Pancreas (tissue), 10 donors: Measurements from ENCODE around the gene ITGB4. TPM values are rescaled to one million over a fixed set of nuclear protein-coding genes. Genes with fewer than 3 reads are reported as not detected.

Experiments used
- ATAC-seq, 4 donors: fragments of 200-7000 bp; cut with Tn5 transposase; one replicate each; pipeline versions ENCODE4 v1.8.0 to v1.9.1; 2020; ENCODE audit warnings: mild to moderate bottlenecking in 4 of 4, moderate library complexity in 4 of 4
- DNase-seq, 6 donors: peaks; one replicate each; pipeline ENCODE4 v3.0.0-alpha.2; 2020
- FAIRE-seq: peaks from 2 replicates; lab custom pipeline; 2012; peaks lifted over from hg19 to GRCh38; lab: Jason Lieb, UNC
- H3K27ac ChIP-seq, 4 donors: fragments of 200-600 bp; sonication (generic); 1 replicate in 3 of 4; 2 replicates in 1 of 4; pipeline versions ENCODE4 v1.5.0 to v1.8.0; 2020
- H3K27me3 ChIP-seq, 4 donors: fragments of 200-600 bp; one replicate each; pipeline ENCODE4 v1.8.0; 2021
- H3K36me3 ChIP-seq, 3 donors: fragments of 200-600 bp; sonication (generic) in 1 of 3; one replicate each; pipeline versions ENCODE4 v1.5.0 to v1.8.0; 2020 to 2021
- H3K4me1 ChIP-seq, 3 donors: fragments of 200-600 bp; one replicate each; pipeline ENCODE4 v1.8.0; 2021
- H3K4me3 ChIP-seq, 4 donors: fragments of 200-600 bp; sonication (generic) in 2 of 4; one replicate each; pipeline versions ENCODE4 v1.5.0 to v1.8.0; 2020 to 2021
- H3K9me3 ChIP-seq, 4 donors: fragments of 200-600 bp; one replicate each; pipeline ENCODE4 v1.8.0; 2021
- WGBS, 2 donors: extraction: QIAGEN DNeasy Blood & Tissue Kit; methylation state at CpG; one replicate each; pipeline ENCODE4 v1.1.7; 2013; 5-methylcytosine and 5-hydroxymethylcytosine counted together
- intact Hi-C, 3 donors: fragments of 100-400 bp; cut with DNase I; formaldehyde crosslinking; loops; one replicate each; pipeline versions ENCODE4 v1.11.1 to v1.14.2; 2022
- microRNA-seq, 2 donors: library from miRNA; unstranded; fragments of <30 nt; microRNA quantifications; one replicate each; pipeline versions ENCODE4 to v1.1.0, GENCODE V29; 2019 to 2020
- polyA plus RNA-seq, 2 donors: library from polyadenylated mRNA; stranded (reverse); fragments of 200-250 nt; gene quantifications; one replicate each; pipeline ENCODE4 v1.2.3, GENCODE V29; 2013
- total RNA-seq, 6 donors: library from RNA; stranded (reverse); fragmentation: NEBNext Ultra II Directional in 4 of 6; extraction: Animal tissue kit (Norgen Biotek cat#: 25700) in 4 of 6; gene quantifications; one replicate each; pipeline versions ENCODE4 v1.2.1 to v1.2.4, GENCODE V29; 2021 to 2023
- TF ChIP-seq, protein P1 (sequence below), 4 donors: fragments of 200-600 bp; sonication (generic) in 3 of 4; IDR thresholded peaks; one replicate each; pipeline versions ENCODE4 v1.5.0 to v1.8.0; 2021; ENCODE audit warnings: antibody characterized with exemption in 4 of 4
- donor health status: healthy with polysubstance abuse.
- donor health status: DM: no; HTN: no; CAD: no; lungs with moderate emphysema.
- donor health status: DM: no; HTN: no; CAD: no.
- donor health status: control.
- donor health status: control.
- donor health status: Bipolar disorder and iron deficiency.
- donor health status: DM: yes; HTN: yes; CAD: no.
- donor health status: DM: no; HTN: no; CAD: no.
- donor health status: DM: no; HTN: no; CAD: no.
- donor health status: DM: yes; HTN: yes; CAD: no.

Gene ITGB4
- total and polyA plus RNA-seq, 8 donors: 16.4 to 50.5 (median 22.7) TPM

GRCh38 chr17:75806822-75807500, 85.7 kb downstream of the ITGB4 start:
- ATAC-seq (no peak), DNase-seq (peak in 2 of 6 donors; percentile 27), FAIRE-seq (no peak)
- TF ChIP-seq, protein P1, sequence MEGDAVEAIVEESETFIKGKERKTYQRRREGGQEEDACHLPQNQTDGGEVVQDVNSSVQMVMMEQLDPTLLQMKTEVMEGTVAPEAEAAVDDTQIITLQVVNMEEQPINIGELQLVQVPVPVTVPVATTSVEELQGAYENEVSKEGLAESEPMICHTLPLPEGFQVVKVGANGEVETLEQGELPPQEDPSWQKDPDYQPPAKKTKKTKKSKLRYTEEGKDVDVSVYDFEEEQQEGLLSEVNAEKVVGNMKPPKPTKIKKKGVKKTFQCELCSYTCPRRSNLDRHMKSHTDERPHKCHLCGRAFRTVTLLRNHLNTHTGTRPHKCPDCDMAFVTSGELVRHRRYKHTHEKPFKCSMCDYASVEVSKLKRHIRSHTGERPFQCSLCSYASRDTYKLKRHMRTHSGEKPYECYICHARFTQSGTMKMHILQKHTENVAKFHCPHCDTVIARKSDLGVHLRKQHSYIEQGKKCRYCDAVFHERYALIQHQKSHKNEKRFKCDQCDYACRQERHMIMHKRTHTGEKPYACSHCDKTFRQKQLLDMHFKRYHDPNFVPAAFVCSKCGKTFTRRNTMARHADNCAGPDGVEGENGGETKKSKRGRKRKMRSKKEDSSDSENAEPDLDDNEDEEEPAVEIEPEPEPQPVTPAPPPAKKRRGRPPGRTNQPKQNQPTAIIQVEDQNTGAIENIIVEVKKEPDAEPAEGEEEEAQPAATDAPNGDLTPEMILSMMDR (IDR thresholded peaks at IDR 0.05): no peak
- Histone ChIP-seq H3K36me3 (peaks cover 0 to 17% (median 2%) of the 10 kb centered on the region in 3 donors), H3K9me3 (no peaks in the 10 kb centered on the region), H3K27me3 (no peaks in the 10 kb centered on the region), H3K4me3 (no peak overlapping the region), H3K4me1 (no peaks in the 10 kb centered on the region), H3K27ac (no peak overlapping the region)
- 87 to 90% methylated on average over 4 of the region's 4 CpGs for WGBS, 2 donors
- intact Hi-C loops: no loop called here

Small RNA genes lying within 50 kb of the gene (microRNA-seq; reads per million reads assigned to microRNA genes)
- 0.39 to 0.59 reads per million in 2 donors for gene MIR4738

Other genes with a start within 250 kb of the ITGB4 start
- 10 to 100 TPM; 12.2 to 20.7 (median 13.2) TPM for gene CASKIN2, start 205.9 kb upstream of the ITGB4 start, total RNA-seq
- gene CASKIN2, start 205.9 kb upstream of the ITGB4 start, polyA plus RNA-seq: 10 to 100 TPM; 12.1 to 14.7 TPM
- 10 to 100 TPM; 14.9 to 20.0 (median 19.1) TPM for gene TSEN54, start 204.9 kb upstream of the ITGB4 start, total RNA-seq
- gene TSEN54, start 204.9 kb upstream of the ITGB4 start, polyA plus RNA-seq: 100 to 1,000 TPM in 1 of 2 donors, 10 to 100 TPM in 1; 55.1 to 105 TPM
- 100 to 1,000 TPM in 3 of 6 donors, 10 to 100 TPM in 3; 87.8 to 130 (median 101) TPM for gene LLGL2, start 195.8 kb upstream of the ITGB4 start, total RNA-seq
- gene LLGL2, start 195.8 kb upstream of the ITGB4 start, polyA plus RNA-seq: 100 to 1,000 TPM; 286 to 296 TPM
- gene MYO15B, start 133.7 kb upstream of the ITGB4 start, total RNA-seq: 10 to 100 TPM; 25.9 to 82.0 (median 38.6) TPM
- gene MYO15B, start 133.7 kb upstream of the ITGB4 start, polyA plus RNA-seq: 100 to 1,000 TPM; 307 to 325 TPM
- gene SMIM5, start 88.0 kb upstream of the ITGB4 start, total RNA-seq: 1 to 10 TPM in 1 of 6 donors, under 1 TPM in 5; 0.55 to 1.2 (median 0.82) TPM
- 10 to 100 TPM in 1 of 2 donors, 1 to 10 TPM in 1; 6.3 to 15.3 TPM for gene SMIM5, start 88.0 kb upstream of the ITGB4 start, polyA plus RNA-seq
- gene RECQL5, start 54.3 kb upstream of the ITGB4 start, total RNA-seq: 10 to 100 TPM in 4 of 6 donors, 1 to 10 TPM in 2; 8.7 to 29.4 (median 12.8) TPM
- 10 to 100 TPM; 54.3 to 65.2 TPM for gene RECQL5, start 54.3 kb upstream of the ITGB4 start, polyA plus RNA-seq
- 10 to 100 TPM; 22.4 to 45.3 (median 37.0) TPM for gene SAP30BP, start 54.1 kb upstream of the ITGB4 start, total RNA-seq
- 100 to 1,000 TPM in 1 of 2 donors, 10 to 100 TPM in 1; 81.8 to 106 TPM for gene SAP30BP, start 54.1 kb upstream of the ITGB4 start, polyA plus RNA-seq
- gene GALK1, start 43.7 kb downstream of the ITGB4 start, total RNA-seq: 10 to 100 TPM; 18.0 to 23.2 (median 19.6) TPM
- gene GALK1, start 43.7 kb downstream of the ITGB4 start, polyA plus RNA-seq: 10 to 100 TPM; 25.5 to 29.8 TPM
- 10 to 100 TPM; 12.8 to 18.0 (median 14.0) TPM for gene UNK, start 63.3 kb downstream of the ITGB4 start, total RNA-seq
- 10 to 100 TPM; 28.7 to 28.9 TPM for gene UNK, start 63.3 kb downstream of the ITGB4 start, polyA plus RNA-seq
- 10 to 100 TPM in 3 of 6 donors, 1 to 10 TPM in 3; 4.7 to 23.6 (median 10.0) TPM for gene UNC13D, start 122.9 kb downstream of the ITGB4 start, total RNA-seq
- 10 to 100 TPM; 17.9 to 29.0 TPM for gene UNC13D, start 122.9 kb downstream of the ITGB4 start, polyA plus RNA-seq
- 10 to 100 TPM; 56.0 to 83.5 (median 62.9) TPM for gene WBP2, start 133.9 kb downstream of the ITGB4 start, total RNA-seq
- 100 to 1,000 TPM in 1 of 2 donors, 10 to 100 TPM in 1; 95.0 to 106 TPM for gene WBP2, start 133.9 kb downstream of the ITGB4 start, polyA plus RNA-seq
- gene TRIM47, start 157.1 kb downstream of the ITGB4 start, total RNA-seq: 10 to 100 TPM in 4 of 6 donors, 1 to 10 TPM in 2; 4.2 to 58.2 (median 17.6) TPM
- 10 to 100 TPM; 34.1 to 35.9 TPM for gene TRIM47, start 157.1 kb downstream of the ITGB4 start, polyA plus RNA-seq
- 10 to 100 TPM in 3 of 6 donors, 1 to 10 TPM in 3; 8.2 to 13.1 (median 10.3) TPM for gene TRIM65, start 175.5 kb downstream of the ITGB4 start, total RNA-seq
- 10 to 100 TPM in 1 of 2 donors, 1 to 10 TPM in 1; 9.8 to 12.5 TPM for gene TRIM65, start 175.5 kb downstream of the ITGB4 start, polyA plus RNA-seq
- gene MRPL38, start 183.4 kb downstream of the ITGB4 start, total RNA-seq: 10 to 100 TPM; 40.6 to 59.9 (median 45.9) TPM
- gene MRPL38, start 183.4 kb downstream of the ITGB4 start, polyA plus RNA-seq: 10 to 100 TPM; 95.3 to 95.8 TPM
- 10 to 100 TPM in 1 of 6 donors, 1 to 10 TPM in 5; 2.4 to 10.1 (median 3.9) TPM for gene FBF1, start 219.6 kb downstream of the ITGB4 start, total RNA-seq
- 10 to 100 TPM in 1 of 2 donors, 1 to 10 TPM in 1; 7.7 to 24.8 TPM for gene FBF1, start 219.6 kb downstream of the ITGB4 start, polyA plus RNA-seq